HG03045 (cell line): Measurements from ENCODE around the gene PEPD.
"Not testable (repeated sequence)": the region's sequence is repeated elsewhere in the genome, so short reads cannot be mapped to it uniquely, and the experiment has no call there.

Source experiments
- ATAC-seq: cut with Tn5 transposase; IDR thresholded peaks from one replicate; pipeline ENCODE4 v1.9.1; 2021; ENCODE audit warnings: mild to moderate bottlenecking, moderate library complexity; ENCODE audit not compliant: unreplicated experiment

Gene PEPD

DNA sequence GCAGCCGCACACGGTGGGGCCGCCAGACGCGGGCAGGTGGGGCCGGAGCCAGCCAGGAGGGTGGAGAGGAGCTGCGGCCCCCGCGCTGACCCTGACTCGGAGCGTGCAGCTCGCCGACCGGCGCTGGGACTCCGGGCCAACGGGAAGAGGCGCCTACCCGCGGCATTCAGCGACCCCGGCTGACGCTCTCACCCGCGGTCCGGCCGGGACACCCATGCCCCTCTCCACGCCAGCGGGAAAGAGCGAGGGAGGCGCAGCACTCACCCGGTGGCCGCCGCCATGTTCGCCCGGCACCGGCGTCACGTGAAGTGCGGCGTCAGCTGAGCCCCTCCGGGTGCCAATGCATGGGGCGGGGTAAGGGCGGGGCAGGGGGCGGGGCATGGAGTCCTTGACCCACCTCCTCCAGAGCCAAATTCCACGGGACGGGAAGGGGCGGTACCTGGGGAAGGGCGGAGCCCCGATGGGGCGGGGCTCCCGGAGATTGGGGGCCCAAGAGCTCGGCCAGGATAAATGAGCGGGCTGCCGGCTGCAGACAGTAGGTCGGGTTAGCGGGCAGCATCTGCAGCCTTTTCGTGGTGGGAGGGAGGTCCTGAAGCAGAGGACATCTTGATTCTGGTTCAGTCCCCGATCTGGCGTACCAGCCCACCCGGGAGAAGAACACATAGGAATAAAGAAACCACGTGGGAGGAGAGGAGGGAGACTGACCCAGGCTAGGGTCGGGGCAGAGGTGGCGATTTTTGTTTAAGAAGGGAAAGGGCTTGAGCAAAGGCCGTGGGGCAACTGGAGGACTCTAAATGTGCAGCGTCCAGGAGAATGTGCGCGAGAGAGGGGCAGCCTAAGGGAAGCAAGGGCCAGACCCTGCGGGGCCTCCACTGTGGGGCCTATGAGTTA, at the start of gene PEPD:
Gene PEPD, minus strand, starts transcription at position 312 of the 891 bp plus-strand sequence. Its CDS starts 31 bp downstream, at position 281.
- ATAC-seq = peak; percentile 79

GRCh38 chr19:33569821-33570220, 48.2 kb upstream of the PEPD start:
- no peak for ATAC-seq

GRCh38 chr19:33568706-33569105, 47.1 kb upstream of the PEPD start:
- ATAC-seq = no peak

DNA sequence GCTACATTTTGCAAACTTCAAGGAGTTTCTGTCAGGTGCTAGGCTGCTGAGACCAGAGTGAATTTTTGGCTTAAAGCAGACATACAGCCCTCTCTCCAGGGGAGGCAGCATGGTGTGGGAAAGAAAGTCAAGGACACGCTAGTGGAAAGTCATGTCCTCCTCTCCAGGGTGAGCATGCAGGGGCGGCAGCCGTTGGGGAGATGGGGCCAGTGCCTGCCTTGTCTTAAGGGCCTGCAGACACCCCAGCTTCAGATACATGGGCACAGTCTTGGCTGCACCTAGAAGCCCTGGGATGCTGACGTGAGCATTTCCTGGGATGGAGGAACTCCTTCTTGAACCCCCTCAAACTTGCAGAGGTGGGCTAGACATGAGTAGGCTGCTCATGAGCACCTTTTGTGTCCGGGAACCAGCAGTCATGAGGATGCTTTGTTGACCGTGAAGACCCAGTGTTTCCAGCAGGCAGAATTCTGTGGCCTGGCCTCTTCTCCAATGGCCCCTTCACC, 43.3 kb upstream of the PEPD start:
- no peak for ATAC-seq

DNA sequence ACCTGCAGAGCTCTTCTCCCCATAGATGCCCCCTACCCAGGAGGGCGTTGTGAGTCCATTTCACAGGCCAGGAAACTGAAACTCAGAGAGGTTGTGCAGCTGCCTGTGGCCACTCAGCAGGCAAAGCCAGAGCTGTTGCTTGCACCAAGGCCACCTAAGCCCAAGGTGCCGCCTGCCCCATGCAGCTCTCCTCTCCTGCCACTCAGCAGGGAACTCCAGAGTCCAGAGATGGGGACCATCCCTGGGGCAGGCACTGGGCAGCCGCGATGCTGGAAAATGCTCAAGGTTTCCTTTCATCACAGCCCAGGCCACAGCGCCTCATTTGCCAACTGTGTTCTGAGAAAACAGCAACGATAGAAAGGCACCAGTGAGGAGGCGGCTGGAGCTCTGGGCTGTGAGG, 41.0 kb upstream of the PEPD start:
- no peak for ATAC-seq

- ATAC-seq = not testable (repeated sequence)
These were observed 40.1 kb upstream of the PEPD start for GRCh38 chr19:33561666-33562065.

DNA sequence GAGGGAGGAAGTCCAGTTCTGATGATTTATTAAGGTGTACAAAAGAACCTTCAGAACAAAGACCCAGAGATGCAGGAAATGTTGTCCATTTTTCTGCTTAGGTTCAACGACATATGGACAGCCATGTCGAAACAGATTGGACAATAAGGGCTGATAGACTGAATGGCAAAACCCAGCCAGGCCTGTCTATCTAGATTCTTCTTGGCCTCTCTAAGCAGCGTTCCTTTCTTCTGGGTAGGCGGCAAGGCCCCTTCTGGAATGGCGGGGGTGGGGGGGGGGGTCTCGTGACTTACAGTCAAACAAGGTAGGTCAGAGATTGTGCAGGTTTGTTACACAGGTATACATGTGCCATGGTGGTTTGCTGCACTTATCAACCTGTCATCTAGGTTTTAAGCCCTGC, 39.7 kb upstream of the PEPD start:
- ATAC-seq = no peak

DNA sequence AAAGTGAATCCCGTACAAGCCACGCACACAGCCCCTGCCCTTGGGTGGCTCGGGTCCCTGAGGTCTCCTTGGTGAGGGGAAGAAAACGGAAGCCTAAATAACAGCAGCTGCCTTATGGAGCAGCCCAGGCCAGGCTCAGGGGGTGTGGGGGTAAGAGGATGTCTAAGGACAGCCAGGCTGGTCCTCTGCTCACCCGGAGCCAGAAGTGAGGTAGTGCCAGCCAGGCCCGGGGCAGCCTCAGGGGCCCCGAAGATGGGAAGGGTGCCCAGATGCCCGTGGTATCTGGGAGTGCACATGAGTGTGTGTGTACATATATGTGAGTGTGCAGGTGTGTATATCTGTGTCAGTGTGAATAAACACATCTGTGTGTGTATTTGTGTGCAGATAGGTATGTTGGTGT, 38.4 kb upstream of the PEPD start:
- no peak for ATAC-seq

GRCh38 chr19:33558856-33559255, 37.3 kb upstream of the PEPD start:
- ATAC-seq = no peak

GRCh38 chr19:33558151-33558550, 36.6 kb upstream of the PEPD start:
- no peak for ATAC-seq

- ATAC-seq = no peak
These were observed 36.1 kb upstream of the PEPD start for GRCh38 chr19:33557720-33558119.

GRCh38 chr19:33557196-33557595, 35.6 kb upstream of the PEPD start:
- ATAC-seq = no peak

DNA sequence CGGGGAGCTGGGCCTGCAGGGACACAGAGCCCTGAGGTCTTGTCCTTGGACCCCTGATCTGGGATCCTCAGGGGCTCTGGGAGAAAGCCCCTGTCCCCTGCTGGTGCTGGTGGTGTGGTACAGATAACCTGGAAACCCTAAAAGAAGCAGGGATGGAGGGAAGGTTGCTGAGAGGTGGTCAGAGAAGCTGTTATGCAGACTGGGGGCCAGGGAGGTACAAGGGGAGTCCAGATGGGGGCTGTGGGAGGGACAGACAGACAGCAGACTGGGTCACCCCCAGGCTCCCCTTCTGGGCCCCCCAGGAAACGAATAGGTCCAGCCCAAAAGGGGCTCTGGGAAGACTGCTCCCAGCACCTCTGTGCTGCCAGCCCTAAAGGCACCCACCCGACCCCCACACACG, 34.7 kb upstream of the PEPD start:
- no peak for ATAC-seq

GRCh38 chr19:33555726-33556125, 34.1 kb upstream of the PEPD start:
- ATAC-seq = not testable (repeated sequence)

DNA sequence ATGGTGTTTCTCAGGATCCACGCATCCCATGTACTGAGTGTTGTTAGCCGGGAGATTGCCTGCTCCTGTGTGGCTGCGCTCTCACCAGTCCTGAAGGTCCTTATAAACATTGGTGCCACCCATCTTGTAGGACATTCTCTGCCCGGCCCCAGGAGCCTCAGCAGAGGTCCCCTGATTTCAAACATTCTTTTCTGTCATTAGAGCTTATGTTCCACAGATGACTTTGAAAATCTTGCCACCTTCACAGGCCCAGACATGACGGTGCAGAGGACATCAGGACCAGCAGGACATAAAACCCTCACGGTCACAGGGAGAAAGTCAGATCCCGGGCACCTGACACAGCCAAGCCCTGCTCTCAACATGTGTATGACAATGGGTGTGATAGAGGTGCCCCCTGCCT, 33.2 kb upstream of the PEPD start:
- ATAC-seq = no peak

DNA sequence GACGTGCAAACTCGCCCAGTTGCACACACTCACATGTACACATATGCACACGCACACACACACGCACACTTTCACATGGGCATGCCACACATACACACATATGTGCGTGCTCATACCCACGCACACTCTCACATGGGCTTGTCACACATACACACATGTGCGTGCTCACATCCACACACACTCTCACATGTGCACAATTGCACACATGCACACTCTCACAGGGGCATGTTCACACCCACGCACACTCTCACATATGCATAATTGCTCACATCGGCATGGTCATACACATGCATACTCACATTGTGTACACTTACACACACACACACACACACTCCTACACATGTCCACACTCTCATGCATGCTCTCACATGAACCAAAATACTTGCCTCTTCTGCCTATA, 32.8 kb upstream of the PEPD start:
- ATAC-seq = no peak

DNA sequence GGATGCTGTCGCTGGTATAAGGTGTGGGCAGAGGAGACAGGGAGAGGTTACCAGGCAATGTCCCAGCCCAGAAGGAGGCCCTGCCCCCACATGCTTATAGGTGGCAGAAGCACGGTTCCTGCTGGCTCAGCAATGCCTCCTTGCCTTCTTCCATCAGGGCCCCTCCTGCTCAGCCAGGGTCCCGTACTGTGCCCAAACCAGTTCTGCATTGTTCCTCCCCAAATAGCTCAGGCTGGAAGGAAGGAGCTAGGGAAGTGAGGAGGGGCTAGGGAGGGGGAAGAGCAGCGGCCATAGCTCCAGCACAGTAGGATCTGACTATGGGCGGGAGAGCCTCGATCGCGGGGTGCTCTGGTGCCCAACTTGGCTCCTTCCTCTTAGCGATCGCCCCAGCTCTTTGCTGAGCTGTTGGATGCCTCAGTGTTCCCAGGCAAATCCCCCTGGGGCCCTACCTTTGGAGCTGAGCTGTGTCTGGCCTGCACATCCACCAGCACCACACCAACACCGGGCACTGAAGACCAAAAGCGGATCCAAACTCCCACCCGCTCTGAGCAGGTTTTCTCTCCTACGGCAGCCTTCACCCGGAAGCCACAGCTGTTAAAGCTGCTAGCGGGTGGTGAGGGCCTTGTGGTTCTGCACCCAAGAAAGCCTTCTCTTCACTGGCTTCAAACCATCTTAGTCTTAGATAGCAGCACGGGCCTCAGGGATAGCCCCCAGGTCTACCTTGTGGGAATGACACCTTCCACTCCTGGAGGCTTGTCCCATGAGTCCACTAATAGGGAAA, 32.1 kb upstream of the PEPD start:
- ATAC-seq = no peak

DNA sequence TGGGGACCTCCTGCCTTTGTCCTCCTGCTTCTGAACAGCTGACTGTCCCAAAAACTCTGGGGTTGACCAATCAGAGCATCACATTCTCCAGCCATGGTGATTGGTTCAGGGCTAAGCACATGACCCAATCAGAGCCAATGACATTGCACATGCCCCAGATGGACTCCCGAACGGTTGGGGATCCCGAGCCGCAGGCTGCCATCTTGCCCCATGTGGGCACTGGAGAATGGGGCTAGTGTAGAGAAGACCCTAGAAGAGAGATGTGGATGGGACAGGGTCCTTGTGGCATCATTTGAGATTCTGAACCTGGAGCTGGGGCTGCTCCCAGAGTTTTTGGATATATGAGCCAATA, 31.3 kb upstream of the PEPD start:
- ATAC-seq = no peak

DNA sequence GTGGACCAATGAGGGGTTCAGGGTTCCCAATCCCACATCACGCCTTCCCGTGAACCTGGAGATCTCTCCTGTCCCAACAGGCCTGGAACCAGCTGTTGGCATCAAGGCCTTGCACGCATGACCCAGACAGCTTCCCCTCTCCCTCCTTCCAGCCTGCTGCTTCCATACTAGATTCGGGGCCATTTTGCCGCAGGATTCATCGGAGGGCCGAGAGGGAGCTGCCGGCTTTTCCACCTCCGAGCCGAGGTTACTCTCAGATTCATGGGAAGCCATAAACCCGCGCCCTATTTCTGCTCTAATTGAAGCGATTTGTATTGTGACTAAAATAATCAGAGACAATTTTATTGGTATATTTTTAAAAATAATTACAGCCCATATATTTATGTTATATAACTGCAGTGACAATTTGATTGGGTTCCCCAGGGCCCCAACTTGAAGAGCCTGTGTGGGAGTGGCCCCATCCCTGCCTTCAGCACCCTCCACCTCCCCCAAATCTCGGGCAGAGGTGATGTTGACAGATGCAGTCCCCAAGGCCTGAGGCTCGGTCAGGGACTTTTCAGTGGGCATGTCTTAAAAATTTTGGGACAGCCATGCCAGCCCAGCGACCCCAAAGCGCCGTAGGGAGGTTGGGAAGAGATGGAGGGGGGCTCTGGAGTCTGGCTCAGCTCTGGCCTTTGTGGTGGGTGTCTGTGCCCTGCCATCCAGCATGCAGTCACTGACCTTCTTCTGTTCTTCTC, 30.8 kb upstream of the PEPD start:
- no peak for ATAC-seq

DNA sequence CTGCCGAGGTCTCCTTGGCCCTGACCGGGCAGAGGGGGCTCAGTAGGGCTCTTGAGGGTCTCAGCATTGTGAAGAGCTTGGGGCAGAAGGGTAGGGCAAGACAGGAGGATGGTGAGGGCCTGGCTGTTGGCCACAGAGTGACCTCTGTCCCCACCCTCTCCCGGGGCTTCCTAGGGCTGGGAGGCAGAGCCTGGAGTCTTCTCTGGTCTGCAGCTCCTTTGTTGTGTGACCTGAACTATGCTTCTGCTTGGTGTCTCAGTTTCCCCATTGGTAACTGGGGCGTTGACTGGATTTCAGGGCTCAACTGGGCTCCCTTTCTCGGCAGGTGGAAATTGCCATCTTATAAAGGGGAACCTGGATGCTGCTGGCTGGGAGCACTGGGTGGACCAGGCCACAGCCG, 30.1 kb upstream of the PEPD start:
- ATAC-seq = no peak

GRCh38 chr19:33550768-33551167, 29.2 kb upstream of the PEPD start:
- ATAC-seq = no peak
